Right atrium auricular region (tissue), 2 donors: ENCODE data around the gene DAPK3. TPM values are rescaled to one million over a fixed set of nuclear protein-coding genes. Genes with fewer than 3 reads are reported as not detected.

Source experiments
- DNase-seq: peaks from one replicate; pipeline ENCODE4 v3.0.0-alpha.2; 2019; ENCODE audit warnings: low spot score
- H3K27ac ChIP-seq, 2 donors: fragments of 200-600 bp; sonication (generic); 1 replicate in 1 of 2; 2 replicates in 1 of 2; pipeline ENCODE4 v1.5.1; 2016 to 2019
- H3K27me3 ChIP-seq, 2 donors: fragments of 200-600 bp; sonication (generic); one replicate each; pipeline versions ENCODE4 v1.5.1 to v1.6.0; 2017 to 2019
- H3K36me3 ChIP-seq: fragments of 200-600 bp; sonication (generic); one replicate; pipeline ENCODE4 v1.5.1; 2016
- H3K4me1 ChIP-seq, 2 donors: fragments of 200-600 bp; sonication (generic); one replicate each; pipeline versions ENCODE4 v1.5.1 to v1.6.0; 2017 to 2019
- H3K4me3 ChIP-seq, 2 donors: fragments of 200-600 bp; sonication (generic); 1 replicate in 1 of 2; 2 replicates in 1 of 2; pipeline ENCODE4 v1.5.1; 2017 to 2019; ENCODE audit warnings: mild to moderate bottlenecking in 1 of 2, moderate library complexity in 1 of 2
- H3K9me3 ChIP-seq, 2 donors: fragments of 200-600 bp; sonication (generic); one replicate each; pipeline ENCODE4 v1.5.1; 2019
- total RNA-seq, 2 donors: library from RNA; depleted of rRNA; stranded (reverse); fragments of >200 nt; gene quantifications; one replicate each; pipeline ENCODE4 v1.1.0, GENCODE V29; 2016
- TF ChIP-seq, protein P1 (sequence below), 2 donors: fragments of 200-600 bp; sonication (generic); IDR thresholded peaks; one replicate each; pipeline ENCODE4 v1.5.1; 2019; ENCODE audit warnings: antibody characterized with exemption in 2 of 2

DAPK3 gene
- total RNA-seq, 2 donors from 2014 or later = 46.2 to 202 TPM

DNA sequence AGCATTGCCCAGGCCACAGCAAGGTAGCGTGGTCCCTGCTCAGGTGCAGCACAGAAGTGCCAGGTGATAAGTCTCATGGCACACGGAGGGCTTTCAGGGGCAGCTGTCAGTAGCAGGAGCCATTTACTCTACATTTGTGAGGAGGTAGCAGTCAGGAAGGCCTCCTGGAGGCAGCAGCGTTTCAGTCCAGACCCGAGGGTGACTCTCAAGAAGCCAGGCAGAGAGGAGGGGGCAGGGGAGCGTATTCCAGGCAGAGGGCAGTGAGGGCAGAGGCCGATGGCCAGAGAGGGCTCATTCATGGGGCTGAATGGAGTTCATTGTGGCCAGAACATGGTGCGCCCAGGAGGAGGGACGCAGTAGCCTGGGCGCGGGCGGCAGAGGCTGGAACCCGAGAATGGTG is 45.6 kb upstream of the DAPK3 start:
- peak overlapping the region; percentile 44 to 66 for H3K27ac ChIP-seq
- no peaks in the 10 kb centered on the region for H3K27me3 ChIP-seq
- TF ChIP-seq, protein P1, sequence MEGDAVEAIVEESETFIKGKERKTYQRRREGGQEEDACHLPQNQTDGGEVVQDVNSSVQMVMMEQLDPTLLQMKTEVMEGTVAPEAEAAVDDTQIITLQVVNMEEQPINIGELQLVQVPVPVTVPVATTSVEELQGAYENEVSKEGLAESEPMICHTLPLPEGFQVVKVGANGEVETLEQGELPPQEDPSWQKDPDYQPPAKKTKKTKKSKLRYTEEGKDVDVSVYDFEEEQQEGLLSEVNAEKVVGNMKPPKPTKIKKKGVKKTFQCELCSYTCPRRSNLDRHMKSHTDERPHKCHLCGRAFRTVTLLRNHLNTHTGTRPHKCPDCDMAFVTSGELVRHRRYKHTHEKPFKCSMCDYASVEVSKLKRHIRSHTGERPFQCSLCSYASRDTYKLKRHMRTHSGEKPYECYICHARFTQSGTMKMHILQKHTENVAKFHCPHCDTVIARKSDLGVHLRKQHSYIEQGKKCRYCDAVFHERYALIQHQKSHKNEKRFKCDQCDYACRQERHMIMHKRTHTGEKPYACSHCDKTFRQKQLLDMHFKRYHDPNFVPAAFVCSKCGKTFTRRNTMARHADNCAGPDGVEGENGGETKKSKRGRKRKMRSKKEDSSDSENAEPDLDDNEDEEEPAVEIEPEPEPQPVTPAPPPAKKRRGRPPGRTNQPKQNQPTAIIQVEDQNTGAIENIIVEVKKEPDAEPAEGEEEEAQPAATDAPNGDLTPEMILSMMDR (IDR thresholded peaks at IDR 0.05) = no peak
- no peak for DNase-seq
- peaks cover 28% of the 10 kb centered on the region for H3K36me3 ChIP-seq
- H3K4me1 ChIP-seq = peaks cover 0 to 38% of the 10 kb centered on the region in 2 donors
- no peak overlapping the region for H3K4me3 ChIP-seq
- no peaks in the 10 kb centered on the region for H3K9me3 ChIP-seq

DNA sequence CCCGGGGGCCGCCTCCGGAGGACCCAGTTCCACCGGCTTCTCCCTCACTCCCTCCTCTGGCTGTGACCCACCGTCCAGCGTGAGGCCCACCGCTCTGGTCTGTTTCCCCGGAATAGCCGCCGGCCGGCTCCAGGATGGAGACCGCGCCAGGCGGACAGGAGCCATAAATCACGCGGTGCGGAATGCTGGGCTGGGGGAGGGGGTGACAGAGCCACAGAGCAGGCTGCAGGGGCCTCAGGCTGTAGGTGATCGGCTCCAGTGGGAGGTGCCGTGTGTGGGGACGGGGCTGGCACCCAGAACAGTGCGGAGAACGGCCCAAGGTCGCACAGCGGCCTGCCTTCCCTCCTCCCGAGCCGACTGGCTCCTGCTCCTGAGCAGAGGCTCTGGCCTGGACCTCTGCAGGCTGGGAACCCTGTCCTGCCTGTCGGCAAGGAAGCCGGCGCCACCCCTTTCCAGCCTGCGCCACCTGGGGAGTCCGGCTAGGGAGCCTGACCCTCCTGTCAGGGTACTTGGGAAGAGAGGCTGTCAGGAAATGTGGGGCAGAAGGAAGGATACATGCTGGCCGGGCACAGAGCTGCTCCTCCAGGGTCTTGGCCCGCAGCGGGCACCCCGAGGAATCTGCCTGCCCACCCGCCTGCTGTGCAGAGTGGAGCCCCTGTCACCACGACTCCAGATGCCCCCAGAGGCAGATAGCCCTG is 45.0 kb upstream of the DAPK3 start:
- Histone ChIP-seq H3K36me3 (peaks cover 28% of the 10 kb centered on the region), H3K27me3 (no peaks in the 10 kb centered on the region), H3K9me3 (no peaks in the 10 kb centered on the region), H3K4me3 (peak overlapping the region in 1 of 2 donors; percentile 27), H3K27ac (peak overlapping the region; percentile 44 to 66), H3K4me1 (peaks cover 0 to 44% of the 10 kb centered on the region in 2 donors)
- TF ChIP-seq, protein P1 (IDR thresholded peaks at IDR 0.05) = no peak
- DNase-seq = no peak

DNA sequence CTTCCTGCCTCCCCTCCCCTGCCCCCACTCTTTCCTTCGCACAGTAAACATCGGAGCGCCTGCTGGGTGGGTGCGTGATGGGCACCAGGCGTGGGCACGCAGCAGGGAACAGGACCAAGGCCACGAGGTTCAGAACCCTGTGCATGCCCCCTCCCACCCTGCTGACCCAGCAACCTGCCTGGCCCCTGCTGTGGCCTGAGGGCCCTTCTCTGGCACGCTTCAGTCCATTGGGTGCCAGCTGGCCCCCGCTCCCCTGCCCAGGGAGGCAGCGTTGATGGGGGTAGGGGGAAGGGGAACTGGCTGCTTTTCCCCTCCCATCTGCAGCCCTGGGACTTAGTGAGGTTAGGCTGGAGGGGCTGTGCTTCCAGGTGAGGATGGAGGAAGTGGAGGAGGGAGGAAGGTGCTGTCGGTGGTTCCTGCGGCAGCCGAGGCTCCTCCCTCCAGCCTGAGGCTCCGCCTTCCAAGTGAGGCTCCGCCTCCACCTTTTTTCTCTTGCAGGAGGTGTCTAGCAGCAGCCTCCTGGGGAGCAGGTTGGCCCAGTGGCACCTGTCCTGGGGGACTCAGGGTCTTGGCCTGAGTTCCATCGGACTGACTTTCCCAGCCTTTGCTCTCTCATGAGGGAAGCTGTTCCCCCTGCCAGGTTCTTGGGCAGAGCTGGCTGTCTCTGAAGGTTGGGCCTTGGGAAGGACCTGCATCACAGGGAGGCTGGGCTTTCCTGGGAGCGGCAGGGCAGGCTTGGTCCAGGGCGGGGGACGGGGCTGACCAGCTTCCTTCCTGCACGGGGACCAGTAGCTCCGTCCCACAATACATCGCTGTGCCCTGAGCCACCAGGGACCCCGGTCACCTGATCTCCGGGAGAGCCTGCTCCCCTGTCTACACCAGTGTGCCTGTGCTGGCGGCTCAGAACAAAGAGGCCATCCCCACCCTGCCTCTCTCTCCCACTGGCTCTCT is 43.9 kb upstream of the DAPK3 start:
- Histone ChIP-seq H3K4me1 (peaks cover 0 to 55% of the 10 kb centered on the region in 2 donors), H3K27me3 (no peaks in the 10 kb centered on the region), H3K36me3 (peaks cover 28% of the 10 kb centered on the region), H3K27ac (peak overlapping the region; percentile 44 to 66), H3K9me3 (no peaks in the 10 kb centered on the region), H3K4me3 (peak overlapping the region in 1 of 2 donors; percentile 27)
- no peak for DNase-seq
- TF ChIP-seq, protein P1 (IDR thresholded peaks at IDR 0.05) = no peak

DNA sequence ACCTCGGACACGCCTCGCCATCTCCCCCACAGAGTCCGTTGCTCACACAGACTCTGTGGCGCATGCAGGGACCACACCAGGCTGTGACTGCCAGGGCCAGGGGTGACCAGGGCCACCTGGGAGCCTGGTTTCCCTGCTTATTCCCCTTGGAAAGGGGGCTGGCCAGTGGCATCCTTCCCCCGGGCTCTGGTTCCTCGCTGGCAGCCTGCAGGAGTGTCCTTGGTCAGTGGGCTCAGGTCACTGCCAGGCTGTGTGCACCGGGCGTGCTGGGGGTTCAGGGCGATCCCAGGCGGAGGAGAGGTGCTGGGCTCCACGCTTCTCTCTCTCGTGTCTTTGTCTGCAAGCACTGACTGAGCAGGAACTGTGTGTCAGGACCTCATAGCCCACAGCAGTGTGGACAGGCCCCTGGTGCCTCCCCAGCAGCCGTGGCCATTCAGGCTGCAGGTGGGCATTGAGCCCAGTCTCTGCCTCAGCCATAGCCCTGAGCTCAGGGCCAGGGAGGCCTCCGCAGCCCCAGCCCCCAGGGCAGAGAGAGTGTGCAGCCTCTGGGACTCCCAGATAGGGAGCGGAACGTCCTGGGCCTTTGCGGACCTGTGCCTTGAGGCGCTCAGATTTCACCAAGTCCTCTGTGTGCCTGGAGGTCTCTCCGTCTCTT is 43.1 kb upstream of the DAPK3 start:
- Histone ChIP-seq H3K4me1 (peaks cover 0 to 63% of the 10 kb centered on the region in 2 donors), H3K4me3 (no peak overlapping the region), H3K27ac (peak overlapping the region in 1 of 2 donors; percentile 66), H3K9me3 (no peaks in the 10 kb centered on the region), H3K36me3 (peaks cover 28% of the 10 kb centered on the region), H3K27me3 (no peaks in the 10 kb centered on the region)
- TF ChIP-seq, protein P1 (IDR thresholded peaks at IDR 0.05) = no peak
- no peak for DNase-seq

GRCh38 chr19:4012975-4013634 is 42.2 kb upstream of the DAPK3 start:
- H3K36me3 ChIP-seq = peaks cover 28% of the 10 kb centered on the region
- TF ChIP-seq, protein P1 (IDR thresholded peaks at IDR 0.05) = no peak
- H3K4me3 ChIP-seq = no peak overlapping the region
- no peaks in the 10 kb centered on the region for H3K9me3 ChIP-seq
- DNase-seq = no peak
- H3K4me1 ChIP-seq = peaks cover 0 to 72% of the 10 kb centered on the region in 2 donors
- H3K27ac ChIP-seq = no peak overlapping the region
- no peaks in the 10 kb centered on the region for H3K27me3 ChIP-seq
